Upper lobe of left lung (tissue), 6 donors: Measurements from ENCODE around the gene PGLYRP4. TPM values are rescaled to one million over a fixed set of nuclear protein-coding genes. Genes with fewer than 3 reads are reported as not detected.

ENCODE experiments used
- ATAC-seq, 2 donors: fragments of 200-7000 bp; cut with Tn5 transposase; one replicate each; pipeline ENCODE4 v1.9.1; 2022; ENCODE audit warnings: mild to moderate bottlenecking in 2 of 2, moderate library complexity in 2 of 2; ENCODE audit not compliant: low FRiP score in 2 of 2
- DNase-seq, 2 donors: peaks; one replicate each; pipeline ENCODE4 v3.0.0-alpha.2; 2019 to 2020
- H3K27ac ChIP-seq, 4 donors: fragments of 200-600 bp; sonication (generic); one replicate each; pipeline ENCODE4 v1.5.1; 2016 to 2019
- H3K27me3 ChIP-seq, 4 donors: fragments of 200-600 bp; sonication (generic); one replicate each; pipeline ENCODE4 v1.5.1; 2017 to 2019
- H3K36me3 ChIP-seq, 4 donors: fragments of 200-600 bp; sonication (generic); one replicate each; pipeline ENCODE4 v1.5.1; 2016 to 2019
- H3K4me1 ChIP-seq, 4 donors: fragments of 200-600 bp; sonication (generic); one replicate each; pipeline ENCODE4 v1.5.1; 2018 to 2019
- H3K4me3 ChIP-seq, 4 donors: fragments of 200-600 bp; sonication (generic); one replicate each; pipeline ENCODE4 v1.5.1; 2017 to 2019; ENCODE audit warnings: mild to moderate bottlenecking in 2 of 4, moderate library complexity in 1 of 4
- H3K9me3 ChIP-seq, 4 donors: fragments of 200-600 bp; sonication (generic); one replicate each; pipeline ENCODE4 v1.5.1; 2018 to 2019
- EP300 ChIP-seq, 4 donors: sonication (generic); formaldehyde crosslinking; IDR thresholded peaks; one replicate each; pipeline ENCODE4 v1.5.1; 2017; ENCODE audit warnings: antibody characterized with exemption in 4 of 4, control low read depth in 2 of 4
- POLR2A ChIP-seq, 4 donors: fragments of 450-650 bp; IDR thresholded peaks; one replicate each; pipeline ENCODE4 v1.5.1; 2016 to 2017; ENCODE audit warnings: antibody characterized with exemption in 4 of 4, mild to moderate bottlenecking in 2 of 4
- POLR2AphosphoS5 ChIP-seq, 2 donors: sonication (generic); formaldehyde crosslinking; IDR thresholded peaks; one replicate each; pipeline ENCODE4 v1.5.1; 2017; ENCODE audit warnings: antibody characterized with exemption in 2 of 2
- WGBS, 2 donors: methylation state at CpG; one replicate each; pipeline ENCODE4 v1.1.5; 2017 to 2018; 5-methylcytosine and 5-hydroxymethylcytosine counted together
- total RNA-seq, 6 donors: library from RNA; depleted of rRNA in 4 of 6; stranded (reverse); fragments of >200 nt in 4 of 6; gene quantifications; one replicate each; pipeline versions ENCODE4 v1.1.0 to v1.2.1, GENCODE V29; 2016 to 2021
- TF ChIP-seq, protein P1 (sequence below), 6 experiments: fragments of 450-650 bp in 4 of 6; fragments of 200-600 bp in 2 of 6; sonication (generic) in 2 of 6; IDR thresholded peaks; one replicate each; pipeline ENCODE4 v1.5.1; 2016 to 2019; ENCODE audit warnings: antibody characterized with exemption in 6 of 6
- donor health status: DM: no; HTN: no; CAD: no; lungs with moderate emphysema.
- donor health status: DM: no; HTN: yes; CAD: no; lungs with severe emphysema.

The PGLYRP4 gene
- total RNA-seq, 6 donors from 2014 or later, result not detected

DNA sequence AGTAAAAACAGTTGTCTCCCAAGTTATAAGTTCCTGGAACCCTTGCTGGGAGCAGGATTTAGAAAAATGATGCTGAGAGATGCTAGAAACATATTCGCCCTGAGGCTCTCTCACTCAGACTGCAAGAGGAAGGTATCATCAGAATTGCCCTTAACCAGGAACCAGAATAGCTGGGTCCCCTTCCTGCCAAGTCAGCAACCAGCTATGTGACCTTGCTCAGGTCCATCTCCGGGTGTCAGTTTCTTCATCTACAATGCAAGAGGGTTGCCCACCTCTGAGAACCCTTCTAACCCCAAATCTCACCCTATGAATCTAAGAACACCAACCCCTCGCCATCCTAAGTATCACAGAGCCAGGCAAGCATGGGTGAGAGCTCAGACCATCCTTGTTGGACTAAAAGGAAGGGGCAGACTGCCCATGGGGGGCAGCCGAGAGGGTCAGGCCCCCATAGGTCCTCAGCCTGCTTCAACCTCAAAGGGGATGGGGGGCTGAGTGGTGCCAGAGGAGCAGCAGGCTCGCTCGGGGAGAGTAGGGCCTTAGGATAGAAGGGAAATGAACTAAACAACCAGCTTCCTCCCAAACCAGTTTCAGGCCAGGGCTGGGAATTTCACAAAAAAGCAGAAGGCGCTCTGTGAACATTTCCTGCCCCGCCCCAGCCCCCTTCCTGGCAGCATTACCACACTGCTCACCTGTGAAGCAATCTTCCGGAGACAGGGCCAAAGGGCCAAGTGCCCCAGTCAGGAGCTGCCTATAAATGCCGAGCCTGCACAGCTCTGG, 8.6 kb upstream of the PGLYRP4 start:
- ATAC-seq (peak; percentile 76 to 89), DNase-seq (peak in 1 of 2 donors; percentile 94)
- no peaks in the 10 kb centered on the region for H3K27me3 ChIP-seq
- peak overlapping the region in 3 of 4 donors; percentile 23 to 45 (median 36) for H3K4me3 ChIP-seq
- peak overlapping the region; percentile 78 to 84 (median 80) for H3K27ac ChIP-seq
- H3K9me3 ChIP-seq, result no peaks in the 10 kb centered on the region
- 37 to 55% methylated on average over 10 of the region's 10 CpGs for WGBS, 2 donors
- TF ChIP-seq, protein P1, sequence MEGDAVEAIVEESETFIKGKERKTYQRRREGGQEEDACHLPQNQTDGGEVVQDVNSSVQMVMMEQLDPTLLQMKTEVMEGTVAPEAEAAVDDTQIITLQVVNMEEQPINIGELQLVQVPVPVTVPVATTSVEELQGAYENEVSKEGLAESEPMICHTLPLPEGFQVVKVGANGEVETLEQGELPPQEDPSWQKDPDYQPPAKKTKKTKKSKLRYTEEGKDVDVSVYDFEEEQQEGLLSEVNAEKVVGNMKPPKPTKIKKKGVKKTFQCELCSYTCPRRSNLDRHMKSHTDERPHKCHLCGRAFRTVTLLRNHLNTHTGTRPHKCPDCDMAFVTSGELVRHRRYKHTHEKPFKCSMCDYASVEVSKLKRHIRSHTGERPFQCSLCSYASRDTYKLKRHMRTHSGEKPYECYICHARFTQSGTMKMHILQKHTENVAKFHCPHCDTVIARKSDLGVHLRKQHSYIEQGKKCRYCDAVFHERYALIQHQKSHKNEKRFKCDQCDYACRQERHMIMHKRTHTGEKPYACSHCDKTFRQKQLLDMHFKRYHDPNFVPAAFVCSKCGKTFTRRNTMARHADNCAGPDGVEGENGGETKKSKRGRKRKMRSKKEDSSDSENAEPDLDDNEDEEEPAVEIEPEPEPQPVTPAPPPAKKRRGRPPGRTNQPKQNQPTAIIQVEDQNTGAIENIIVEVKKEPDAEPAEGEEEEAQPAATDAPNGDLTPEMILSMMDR (IDR thresholded peaks at IDR 0.05), result no peak
- peak; percentile 89 to 95 for TF ChIP-seq POLR2AphosphoS5 (IDR thresholded peaks at IDR 0.05)
- TF ChIP-seq POLR2A (IDR thresholded peaks at IDR 0.05), result peak in 1 of 4 donors; percentile 79
- peak in 2 of 4 donors; percentile 49 to 50 for TF ChIP-seq EP300 (IDR thresholded peaks at IDR 0.05)
- H3K36me3 ChIP-seq, result no peaks in the 10 kb centered on the region
- H3K4me1 ChIP-seq, result peaks cover 3 to 30% (median 20%) of the 10 kb centered on the region in 4 donors

DNA sequence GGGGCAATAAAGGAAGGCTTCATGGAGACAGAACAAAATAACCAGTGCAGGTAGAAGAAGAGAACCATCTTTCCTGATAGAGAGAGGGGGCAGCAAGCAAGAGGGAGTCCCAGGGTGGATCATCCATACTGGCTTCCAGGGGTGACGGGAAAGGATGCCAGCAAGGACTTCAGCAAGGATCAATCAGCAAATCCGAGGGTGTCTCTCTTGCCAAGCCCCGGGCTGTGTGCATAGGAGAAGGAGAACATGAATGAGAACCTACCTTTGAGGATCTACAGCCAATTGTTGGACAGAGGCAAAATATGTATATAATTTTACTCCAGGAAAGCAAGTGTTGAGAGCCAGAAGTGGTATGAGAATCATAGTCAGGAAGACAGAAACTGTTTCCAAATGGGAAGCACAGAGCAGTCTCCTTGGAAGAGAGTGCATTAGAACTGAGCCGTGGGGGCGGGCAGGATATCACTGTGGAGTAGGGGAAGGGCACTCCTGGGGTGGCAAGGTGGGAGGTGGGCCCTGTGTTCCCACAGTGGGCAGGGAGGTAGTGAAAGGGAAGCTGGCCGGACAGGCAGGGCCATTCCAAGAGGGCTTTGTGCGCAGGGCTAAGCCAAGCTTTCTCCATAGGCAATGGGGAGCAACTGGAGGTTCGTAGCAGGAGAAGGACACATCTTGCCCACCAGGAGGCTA, 7.9 kb upstream of the PGLYRP4 start:
- peak overlapping the region; percentile 78 to 84 (median 80) for H3K27ac ChIP-seq
- no peak for ATAC-seq
- H3K4me3 ChIP-seq, result no peak overlapping the region
- no peak for DNase-seq
- no peaks in the 10 kb centered on the region for H3K9me3 ChIP-seq
- H3K36me3 ChIP-seq, result no peaks in the 10 kb centered on the region
- TF ChIP-seq, protein P1 (IDR thresholded peaks at IDR 0.05), result no peak
- 82% methylated on average over 8 of the region's 8 CpGs for WGBS, 2 donors
- no peaks in the 10 kb centered on the region for H3K27me3 ChIP-seq
- H3K4me1 ChIP-seq, result peaks cover 3 to 30% (median 20%) of the 10 kb centered on the region in 4 donors

DNA sequence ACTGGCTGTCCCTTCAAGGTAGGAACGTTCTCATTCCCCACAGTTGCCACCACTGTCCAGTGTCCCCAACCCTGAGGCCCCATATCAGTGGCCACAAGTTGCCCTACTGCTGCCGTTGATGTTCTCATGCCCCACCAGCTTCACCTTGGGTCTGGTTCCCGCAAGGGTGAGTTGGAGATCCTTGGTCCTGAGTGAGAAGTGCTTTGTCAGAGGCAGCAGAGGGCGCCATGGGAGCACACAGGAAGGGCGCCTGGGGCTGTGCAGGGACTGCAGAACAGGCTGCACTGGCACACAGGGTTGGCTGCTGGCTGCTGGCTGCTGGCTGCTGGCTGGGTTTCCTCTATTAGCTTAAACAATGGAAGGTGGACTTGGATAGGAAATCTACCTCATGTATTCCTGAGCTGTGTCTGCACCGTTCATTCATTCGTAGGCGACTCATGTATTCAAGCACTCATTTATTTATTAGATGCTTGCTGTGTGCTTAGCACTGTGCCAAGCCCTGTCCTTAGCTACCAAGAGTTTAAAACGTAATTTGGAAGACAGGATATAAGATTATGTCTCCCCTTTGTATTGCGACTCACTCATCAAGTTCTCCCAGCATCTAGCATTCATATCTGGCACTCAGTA, 6.9 kb upstream of the PGLYRP4 start:
- WGBS, 2 donors, result 52 to 55% methylated on average over 6 to 10 of the region's 10 CpGs
- Histone ChIP-seq H3K36me3 (no peaks in the 10 kb centered on the region), H3K9me3 (no peaks in the 10 kb centered on the region), H3K4me3 (no peak overlapping the region), H3K4me1 (peaks cover 2 to 28% (median 17%) of the 10 kb centered on the region in 4 donors), H3K27ac (peak overlapping the region in 2 of 4 donors; percentile 80 to 84), H3K27me3 (no peaks in the 10 kb centered on the region)
- DNase-seq, result peak; percentile 70 to 93
- ATAC-seq, result peak; percentile 77 to 83
- TF ChIP-seq EP300 (IDR thresholded peaks at IDR 0.05), result no peak
- TF ChIP-seq, protein P1 (IDR thresholded peaks at IDR 0.05), result peak; percentile 28 to 73 (median 62)

DNA sequence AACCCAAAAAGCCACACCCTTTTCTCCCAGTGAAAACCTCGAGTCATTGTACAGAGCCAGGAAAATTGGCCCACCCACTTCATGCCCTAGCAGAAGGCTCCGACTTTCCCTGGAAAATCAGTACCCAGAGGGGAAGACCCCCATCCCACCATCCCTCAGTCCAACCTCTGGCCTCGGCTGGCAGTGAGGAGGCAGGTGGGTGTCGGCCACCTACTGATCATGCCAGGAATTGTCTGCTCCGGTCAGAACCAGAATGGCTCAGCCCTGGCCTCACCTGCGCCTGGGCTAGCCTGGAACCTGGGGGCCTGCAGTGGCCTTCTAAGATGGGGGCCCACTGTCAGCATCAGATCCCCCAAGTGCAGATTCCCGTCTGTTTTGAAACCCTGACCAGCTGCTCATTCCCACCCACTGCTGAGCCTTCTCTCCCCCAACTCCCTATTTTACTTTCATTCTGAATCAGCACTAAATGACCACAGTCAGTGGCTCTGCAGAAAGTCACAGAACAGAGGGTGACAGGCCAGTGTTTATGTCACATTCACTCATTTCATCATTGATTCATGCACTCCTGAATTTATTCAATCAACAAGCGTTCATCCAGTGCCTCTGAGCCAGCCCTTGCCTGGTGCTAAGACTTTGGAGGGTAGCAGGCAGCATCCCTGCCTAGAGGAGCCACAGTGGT, 6.0 kb upstream of the PGLYRP4 start:
- Histone ChIP-seq H3K27ac (no peak overlapping the region), H3K4me3 (no peak overlapping the region), H3K9me3 (no peaks in the 10 kb centered on the region), H3K27me3 (no peaks in the 10 kb centered on the region), H3K36me3 (no peaks in the 10 kb centered on the region), H3K4me1 (peaks cover 0 to 23% (median 11%) of the 10 kb centered on the region in 4 donors)
- ATAC-seq (no peak), DNase-seq (no peak)
- WGBS, 2 donors, result 67 to 71% methylated on average over 4 to 7 of the region's 8 CpGs
- TF ChIP-seq EP300 (IDR thresholded peaks at IDR 0.05), result no peak
- TF ChIP-seq POLR2AphosphoS5 (IDR thresholded peaks at IDR 0.05), result no peak
- TF ChIP-seq POLR2A (IDR thresholded peaks at IDR 0.05), result no peak
- TF ChIP-seq, protein P1 (IDR thresholded peaks at IDR 0.05), result no peak
